Measurements from ENCODE around the gene SALL4. TPM values are rescaled to one million over a fixed set of nuclear protein-coding genes. Genes with fewer than 3 reads are reported as not detected.

The SALL4 gene
- total RNA-seq (2012; rRNA removed): not detected in 2 replicates

GRCh38 chr20:51802170-51802751 is at the start of gene SALL4:
SALL4 (minus strand) TSS chr20:51802521; CDS start chr20:51802408, 113 bp downstream.
- H3K4me2 ChIP-seq (ENCODE audit: low read length): peak within 1 kb of the TSS; percentile 67
- no peaks in the 10 kb centered on the region for H3K9me3 ChIP-seq (replicated peaks; ENCODE audit: low read length)
- no peak within 1 kb of the TSS for H3K9ac ChIP-seq (ENCODE audit: low read depth, low read length)
- no peaks in the 10 kb centered on the region for H3K36me3 ChIP-seq (ENCODE audit: insufficient read depth, low read length)
- peaks cover 11% of the 10 kb centered on the region for H3K4me1 ChIP-seq (ENCODE audit: control insufficient read depth, insufficient read depth, low read length)
- H3K27me3 ChIP-seq (ENCODE audit: control insufficient read depth, insufficient read depth, low read length): peaks cover 78% of the 10 kb centered on the region
- peak within 1 kb of the TSS; percentile 57 for H3K4me3 ChIP-seq (ENCODE audit: low read length)

- Histone ChIP-seq H3K4me2 (ENCODE audit: low read length) (no peak overlapping the region), H3K4me1 (ENCODE audit: control insufficient read depth, insufficient read depth, low read length) (no peaks in the 10 kb centered on the region), H3K36me3 (ENCODE audit: insufficient read depth, low read length) (no peaks in the 10 kb centered on the region), H3K9me3 (replicated peaks; ENCODE audit: low read length) (no peaks in the 10 kb centered on the region), H3K27me3 (ENCODE audit: control insufficient read depth, insufficient read depth, low read length) (peaks cover 20% of the 10 kb centered on the region), H3K4me3 (ENCODE audit: low read length) (no peak overlapping the region), H3K9ac (ENCODE audit: low read depth, low read length) (no peak overlapping the region)
Observed at GRCh38 chr20:51848346-51848745, 46.0 kb upstream of the SALL4 start.

GRCh38 chr20:51840865-51841264 is 38.5 kb upstream of the SALL4 start:
- no peak overlapping the region for H3K4me2 ChIP-seq (ENCODE audit: low read length)
- H3K9me3 ChIP-seq (replicated peaks; ENCODE audit: low read length): no peaks in the 10 kb centered on the region
- H3K4me3 ChIP-seq (ENCODE audit: low read length): no peak overlapping the region
- no peaks in the 10 kb centered on the region for H3K36me3 ChIP-seq (ENCODE audit: insufficient read depth, low read length)
- H3K9ac ChIP-seq (ENCODE audit: low read depth, low read length): no peak overlapping the region
- no peaks in the 10 kb centered on the region for H3K4me1 ChIP-seq (ENCODE audit: control insufficient read depth, insufficient read depth, low read length)
- H3K27me3 ChIP-seq (ENCODE audit: control insufficient read depth, insufficient read depth, low read length): peaks cover 17% of the 10 kb centered on the region

GRCh38 chr20:51837876-51838420 is 35.6 kb upstream of the SALL4 start:
- H3K9ac ChIP-seq (ENCODE audit: low read depth, low read length): no peak overlapping the region
- H3K4me1 ChIP-seq (ENCODE audit: control insufficient read depth, insufficient read depth, low read length): no peaks in the 10 kb centered on the region
- no peaks in the 10 kb centered on the region for H3K36me3 ChIP-seq (ENCODE audit: insufficient read depth, low read length)

GRCh38 chr20:51837436-51837835 is 35.1 kb upstream of the SALL4 start:
- no peak overlapping the region for H3K4me2 ChIP-seq (ENCODE audit: low read length)
- no peaks in the 10 kb centered on the region for H3K9me3 ChIP-seq (replicated peaks; ENCODE audit: low read length)
- H3K4me1 ChIP-seq (ENCODE audit: control insufficient read depth, insufficient read depth, low read length): no peaks in the 10 kb centered on the region
- no peak overlapping the region for H3K9ac ChIP-seq (ENCODE audit: low read depth, low read length)
- no peak overlapping the region for H3K4me3 ChIP-seq (ENCODE audit: low read length)
- H3K27me3 ChIP-seq (ENCODE audit: control insufficient read depth, insufficient read depth, low read length): peaks cover 20% of the 10 kb centered on the region
- H3K36me3 ChIP-seq (ENCODE audit: insufficient read depth, low read length): no peaks in the 10 kb centered on the region

More at GRCh38 chr20:51837876-51838420, 35.6 kb upstream of the SALL4 start:
- Histone ChIP-seq H3K27me3 (ENCODE audit: control insufficient read depth, insufficient read depth, low read length) (peaks cover 18% of the 10 kb centered on the region), H3K4me2 (ENCODE audit: low read length) (no peak overlapping the region), H3K4me3 (ENCODE audit: low read length) (no peak overlapping the region), H3K9me3 (replicated peaks; ENCODE audit: low read length) (no peaks in the 10 kb centered on the region)

GRCh38 chr20:51833326-51833725 is 31.0 kb upstream of the SALL4 start:
- H3K9ac ChIP-seq (ENCODE audit: low read depth, low read length): no peak overlapping the region
- H3K36me3 ChIP-seq (ENCODE audit: insufficient read depth, low read length): no peaks in the 10 kb centered on the region
- no peak overlapping the region for H3K4me3 ChIP-seq (ENCODE audit: low read length)
- H3K4me1 ChIP-seq (ENCODE audit: control insufficient read depth, insufficient read depth, low read length): no peaks in the 10 kb centered on the region
- no peak overlapping the region for H3K4me2 ChIP-seq (ENCODE audit: low read length)
- H3K27me3 ChIP-seq (ENCODE audit: control insufficient read depth, insufficient read depth, low read length): peaks cover 37% of the 10 kb centered on the region
- H3K9me3 ChIP-seq (replicated peaks; ENCODE audit: low read length): no peaks in the 10 kb centered on the region

GRCh38 chr20:51832276-51832675 is 30.0 kb upstream of the SALL4 start:
- no peak overlapping the region for H3K9ac ChIP-seq (ENCODE audit: low read depth, low read length)
- no peak overlapping the region for H3K4me2 ChIP-seq (ENCODE audit: low read length)
- no peaks in the 10 kb centered on the region for H3K4me1 ChIP-seq (ENCODE audit: control insufficient read depth, insufficient read depth, low read length)
- H3K9me3 ChIP-seq (replicated peaks; ENCODE audit: low read length): no peaks in the 10 kb centered on the region
- H3K4me3 ChIP-seq (ENCODE audit: low read length): no peak overlapping the region
- H3K36me3 ChIP-seq (ENCODE audit: insufficient read depth, low read length): no peaks in the 10 kb centered on the region
- peaks cover 34% of the 10 kb centered on the region for H3K27me3 ChIP-seq (ENCODE audit: control insufficient read depth, insufficient read depth, low read length)

GRCh38 chr20:51831866-51832265 is 29.5 kb upstream of the SALL4 start:
- no peak overlapping the region for H3K9ac ChIP-seq (ENCODE audit: low read depth, low read length)
- H3K4me1 ChIP-seq (ENCODE audit: control insufficient read depth, insufficient read depth, low read length): no peaks in the 10 kb centered on the region
- no peaks in the 10 kb centered on the region for H3K9me3 ChIP-seq (replicated peaks; ENCODE audit: low read length)
- H3K36me3 ChIP-seq (ENCODE audit: insufficient read depth, low read length): no peaks in the 10 kb centered on the region
- no peak overlapping the region for H3K4me2 ChIP-seq (ENCODE audit: low read length)
- H3K4me3 ChIP-seq (ENCODE audit: low read length): no peak overlapping the region
- peaks cover 37% of the 10 kb centered on the region for H3K27me3 ChIP-seq (ENCODE audit: control insufficient read depth, insufficient read depth, low read length)

- H3K4me2 ChIP-seq (ENCODE audit: low read length): no peak overlapping the region
Observed at GRCh38 chr20:51830538-51830937, 28.2 kb upstream of the SALL4 start.

GRCh38 chr20:51828762-51829161 is 26.4 kb upstream of the SALL4 start:
- peaks cover 29% of the 10 kb centered on the region for H3K27me3 ChIP-seq (ENCODE audit: control insufficient read depth, insufficient read depth, low read length)
- H3K9ac ChIP-seq (ENCODE audit: low read depth, low read length): no peak overlapping the region
- no peaks in the 10 kb centered on the region for H3K9me3 ChIP-seq (replicated peaks; ENCODE audit: low read length)
- H3K4me3 ChIP-seq (ENCODE audit: low read length): no peak overlapping the region
- H3K4me2 ChIP-seq (ENCODE audit: low read length): no peak overlapping the region
- H3K4me1 ChIP-seq (ENCODE audit: control insufficient read depth, insufficient read depth, low read length): no peaks in the 10 kb centered on the region
- no peaks in the 10 kb centered on the region for H3K36me3 ChIP-seq (ENCODE audit: insufficient read depth, low read length)

More at GRCh38 chr20:51830538-51830937, 28.2 kb upstream of the SALL4 start:
- no peaks in the 10 kb centered on the region for H3K9me3 ChIP-seq (replicated peaks; ENCODE audit: low read length)
- H3K4me3 ChIP-seq (ENCODE audit: low read length): no peak overlapping the region
- H3K9ac ChIP-seq (ENCODE audit: low read depth, low read length): no peak overlapping the region
- peaks cover 34% of the 10 kb centered on the region for H3K27me3 ChIP-seq (ENCODE audit: control insufficient read depth, insufficient read depth, low read length)
- H3K4me1 ChIP-seq (ENCODE audit: control insufficient read depth, insufficient read depth, low read length): no peaks in the 10 kb centered on the region
- H3K36me3 ChIP-seq (ENCODE audit: insufficient read depth, low read length): no peaks in the 10 kb centered on the region

GRCh38 chr20:51826372-51826771 is 24.1 kb upstream of the SALL4 start:
- Histone ChIP-seq H3K27me3 (ENCODE audit: control insufficient read depth, insufficient read depth, low read length) (peaks cover 21% of the 10 kb centered on the region), H3K4me2 (ENCODE audit: low read length) (no peak overlapping the region), H3K36me3 (ENCODE audit: insufficient read depth, low read length) (no peaks in the 10 kb centered on the region), H3K4me3 (ENCODE audit: low read length) (no peak overlapping the region), H3K4me1 (ENCODE audit: control insufficient read depth, insufficient read depth, low read length) (no peaks in the 10 kb centered on the region), H3K9ac (ENCODE audit: low read depth, low read length) (no peak overlapping the region), H3K9me3 (replicated peaks; ENCODE audit: low read length) (no peaks in the 10 kb centered on the region)

GRCh38 chr20:51818479-51819008 is 16.2 kb upstream of the SALL4 start:
- Histone ChIP-seq H3K4me2 (ENCODE audit: low read length) (no peak overlapping the region), H3K9ac (ENCODE audit: low read depth, low read length) (no peak overlapping the region), H3K4me1 (ENCODE audit: control insufficient read depth, insufficient read depth, low read length) (no peaks in the 10 kb centered on the region), H3K9me3 (replicated peaks; ENCODE audit: low read length) (no peaks in the 10 kb centered on the region), H3K36me3 (ENCODE audit: insufficient read depth, low read length) (no peaks in the 10 kb centered on the region), H3K4me3 (ENCODE audit: low read length) (no peak overlapping the region), H3K27me3 (ENCODE audit: control insufficient read depth, insufficient read depth, low read length) (peaks cover 20% of the 10 kb centered on the region)
